DND-41 (cell line): ENCODE results near the gene EIF4G3.
"Not testable (repeated sequence)": the region's sequence is repeated elsewhere in the genome, so short reads cannot be mapped to it uniquely, and the experiment has no call there.

ENCODE experiments used
- ATAC-seq: fragments of 200-7000 bp; cut with Tn5 transposase; 3 replicates; pipeline ENCODE4 v1.9.1; 2021; ENCODE audit warnings: low read depth; ENCODE audit not compliant: insufficient read depth
- DNase-seq: peaks from one replicate; pipeline ENCODE4 v3.0.0-alpha.2; 2020
- H2AFZ ChIP-seq: 2 replicates; pipeline ENCODE4 v1.6.0; 2012; ENCODE audit warnings: low read depth, low read length
- H3K27ac ChIP-seq: 2 replicates; pipeline ENCODE4 v1.5.1; 2012; ENCODE audit warnings: low read length, inconsistent platforms
- H3K27me3 ChIP-seq: fragments of 200-600 bp; sonication (generic); 2 replicates; pipeline ENCODE4 v1.6.0; 2012; ENCODE audit warnings: low read length, mild to moderate bottlenecking, inconsistent platforms; ENCODE audit not compliant: insufficient read depth, poor library complexity
- H3K36me3 ChIP-seq: 2 replicates; pipeline ENCODE4 v1.5.1; 2012; ENCODE audit warnings: low read length, inconsistent platforms; ENCODE audit not compliant: insufficient read depth
- H3K4me1 ChIP-seq: 2 replicates; pipeline ENCODE4 v1.5.1; 2012; ENCODE audit warnings: mild to moderate bottlenecking, low read length; ENCODE audit not compliant: insufficient read depth
- H3K4me2 ChIP-seq: 2 replicates; pipeline ENCODE4 v1.6.0; 2012; ENCODE audit warnings: mild to moderate bottlenecking, moderate library complexity, low read length, inconsistent platforms; ENCODE audit not compliant: insufficient read depth
- H3K4me3 ChIP-seq, 2 experiments: fragments of 200-600 bp in 1 of 2; shearing (Covaris generic) in 1 of 2; 2 replicates each; pipeline ENCODE4 v1.5.1; 2012 to 2016; ENCODE audit warnings: inconsistent platforms in 2 of 2, low read length in 2 of 2, mild to moderate bottlenecking in 2 of 2, low read depth in 1 of 2, moderate library complexity in 1 of 2
- H3K79me2 ChIP-seq: 2 replicates; pipeline ENCODE4 v1.6.0; 2012; ENCODE audit warnings: low read length, inconsistent platforms; ENCODE audit not compliant: insufficient read depth
- H3K9ac ChIP-seq: 2 replicates; pipeline ENCODE4 v1.6.0; 2012; ENCODE audit warnings: low read depth, mild to moderate bottlenecking, inconsistent platforms, low read length, moderate library complexity
- H3K9me3 ChIP-seq: 2 replicates; pipeline ENCODE4 v1.5.1; 2012; ENCODE audit warnings: low read length, moderate library complexity, mild to moderate bottlenecking, inconsistent platforms; ENCODE audit not compliant: insufficient read depth, severe bottlenecking
- H4K20me1 ChIP-seq: 2 replicates; pipeline ENCODE4 v1.6.0; 2012; ENCODE audit warnings: low read length; ENCODE audit not compliant: insufficient read depth
- CTCF ChIP-seq: IDR thresholded peaks from 2 replicates; pipeline ENCODE4 v1.5.1; 2012; ENCODE audit warnings: borderline replicate concordance, low read length, moderate library complexity, mild to moderate bottlenecking; ENCODE audit not compliant: poor library complexity, severe bottlenecking; ENCODE audit errors: extremely low read depth
- EZH2 ChIP-seq: IDR thresholded peaks from 3 replicates; pipeline ENCODE4 v1.6.1; 2012; ENCODE audit warnings: borderline replicate concordance, low read depth, mild to moderate bottlenecking, moderate library complexity, low read length, inconsistent platforms; ENCODE audit not compliant: severe bottlenecking

The EIF4G3 gene

GRCh38 chr1:21205416-21205815 is 28.7 kb upstream of the EIF4G3 start:
- TF ChIP-seq EZH2 (no peak), CTCF (no peak)
- Histone ChIP-seq H3K4me3 (no peak overlapping the region), H3K79me2 (no peaks in the 10 kb centered on the region), H3K27ac (no peak overlapping the region), H3K4me1 (no peaks in the 10 kb centered on the region), H4K20me1 (no peaks in the 10 kb centered on the region), H3K27me3 (no peaks in the 10 kb centered on the region), H3K9ac (no peak overlapping the region), H2AFZ (no peak overlapping the region), H3K4me2 (no peak overlapping the region), H3K36me3 (no peaks in the 10 kb centered on the region), H3K9me3 (no peaks in the 10 kb centered on the region)
- no peak for ATAC-seq
- no peak for DNase-seq

GRCh38 chr1:21201650-21202049 is 25.0 kb upstream of the EIF4G3 start:
- Histone ChIP-seq H3K9ac (no peak overlapping the region), H3K9me3 (no peaks in the 10 kb centered on the region), H3K79me2 (no peaks in the 10 kb centered on the region), H3K4me3 (no peak overlapping the region), H3K27me3 (no peaks in the 10 kb centered on the region), H3K27ac (no peak overlapping the region), H4K20me1 (no peaks in the 10 kb centered on the region), H3K4me1 (no peaks in the 10 kb centered on the region), H3K4me2 (no peak overlapping the region), H3K36me3 (no peaks in the 10 kb centered on the region), H2AFZ (no peak overlapping the region)
- no peak for ATAC-seq
- TF ChIP-seq EZH2: no peak
- TF ChIP-seq CTCF: no peak
- DNase-seq: no peak

GRCh38 chr1:21201238-21201637 is 24.5 kb upstream of the EIF4G3 start:
- H3K27me3 ChIP-seq, ATAC-seq, DNase-seq: not testable (repeated sequence)

GRCh38 chr1:21200767-21201166 is 24.1 kb upstream of the EIF4G3 start:
- Histone ChIP-seq H3K9me3 (no peaks in the 10 kb centered on the region), H3K4me2 (no peak overlapping the region), H3K36me3 (no peaks in the 10 kb centered on the region), H2AFZ (no peak overlapping the region), H3K4me1 (no peaks in the 10 kb centered on the region), H3K27me3 (no peaks in the 10 kb centered on the region), H4K20me1 (no peaks in the 10 kb centered on the region), H3K27ac (no peak overlapping the region), H3K79me2 (no peaks in the 10 kb centered on the region), H3K4me3 (no peak overlapping the region), H3K9ac (no peak overlapping the region)
- no peak for ATAC-seq
- DNase-seq: no peak
- TF ChIP-seq CTCF: no peak
- no peak for TF ChIP-seq EZH2

More at GRCh38 chr1:21201238-21201637, 24.5 kb upstream of the EIF4G3 start:
- H3K4me1 ChIP-seq, H3K27ac ChIP-seq, H3K4me2 ChIP-seq, H2AFZ ChIP-seq, H3K36me3 ChIP-seq, H4K20me1 ChIP-seq, H3K4me3 ChIP-seq, H3K9me3 ChIP-seq, H3K79me2 ChIP-seq, H3K9ac ChIP-seq: not testable (repeated sequence)
